Endothelial cell of umbilical vein (primary cell): ENCODE measurements around the gene CNKSR1. TPM values are rescaled to one million over a fixed set of nuclear protein-coding genes. Genes with fewer than 3 reads are reported as not detected.

Experiments used
- BruUV-seq: library from RNA; stranded (reverse); fragments of 400-500 nt; replicated peaks from 2 replicates; lab custom pipeline; 2021; lab: Mats Ljungman, UMichigan
- CTCF ChIA-PET: fragments of 300-600, 350-600 bp; sonication (Branson Sonifier 250); formaldehyde crosslinking; loops from one replicate; lab custom pipeline; 2021; ENCODE audit warnings: antibody characterized with exemption, inconsistent platforms; lab: Charles Lee
- POLR2A ChIA-PET: fragments of 300-600, 350-600 bp; sonication (Branson Sonifier 250); formaldehyde crosslinking; loops from one replicate; lab custom pipeline; 2021; ENCODE audit warnings: antibody characterized with exemption, inconsistent platforms; lab: Charles Lee
- DNase-seq: peaks from one replicate; pipeline ENCODE4 v3.0.0-alpha.2; 2011; ENCODE audit warnings: low read depth, low spot score
- FAIRE-seq: peaks from 2 replicates; lab custom pipeline; 2011; peaks lifted over from hg19 to GRCh38; lab: Jason Lieb, UNC
- H2AFZ ChIP-seq: 2 replicates; pipeline ENCODE4 v1.6.0; 2012; ENCODE audit warnings: low read depth, low read length, control low read depth, inconsistent platforms
- H3K27ac ChIP-seq: 2 replicates; pipeline ENCODE4 v1.5.1; 2011; ENCODE audit warnings: low read depth, mild to moderate bottlenecking, control low read depth, low read length, moderate library complexity; ENCODE audit not compliant: insufficient read depth
- H3K27me3 ChIP-seq, 2 experiments: 2 replicates each; pipeline versions ENCODE4 v1.6.0 to v1.6.1; 2011; ENCODE audit warnings: low read length in 2 of 2, mixed read lengths in 1 of 2; ENCODE audit not compliant: control insufficient read depth in 2 of 2, insufficient read depth in 2 of 2
- H3K36me3 ChIP-seq, 2 experiments: 2 replicates in 1 of 2; 3 replicates in 1 of 2; pipeline ENCODE4 v1.5.1; 2011; ENCODE audit warnings: low read length in 2 of 2, mild to moderate bottlenecking in 1 of 2, moderate library complexity in 1 of 2; ENCODE audit not compliant: control insufficient read depth in 2 of 2, insufficient read depth in 2 of 2; ENCODE audit errors: extremely low read depth in 1 of 2
- H3K4me1 ChIP-seq: 3 replicates; pipeline ENCODE4 v1.5.1; 2011; ENCODE audit warnings: mild to moderate bottlenecking, low read length; ENCODE audit not compliant: control insufficient read depth, insufficient read depth; ENCODE audit errors: extremely low read depth
- H3K4me2 ChIP-seq: 2 replicates; pipeline ENCODE4 v1.6.1; 2011; ENCODE audit warnings: low read length, control low read depth, mixed read lengths; ENCODE audit not compliant: insufficient read depth
- H3K4me3 ChIP-seq, 3 experiments: fragments of 200-600 bp in 1 of 3; sonication (generic), shearing (Covaris generic) in 1 of 3; replicated peaks in 1 of 3; 2 replicates each; pipeline ENCODE4 v1.5.1; 2011 to 2016; ENCODE audit warnings: control low read depth in 3 of 3, low read length in 3 of 3, mild to moderate bottlenecking in 2 of 3, inconsistent platforms in 1 of 3, low read depth in 1 of 3, moderate library complexity in 1 of 3; ENCODE audit not compliant: insufficient read depth in 1 of 3
- H3K79me2 ChIP-seq: 2 replicates; pipeline ENCODE4 v1.6.0; 2012; ENCODE audit warnings: low read length, inconsistent platforms; ENCODE audit not compliant: control insufficient read depth, insufficient read depth
- H3K9ac ChIP-seq: replicated peaks from 2 replicates; pipeline ENCODE3; 2011; ENCODE audit warnings: low read length, control low read depth; ENCODE audit not compliant: insufficient read depth; ENCODE audit errors: extremely low read depth
- H3K9me1 ChIP-seq: replicated peaks from 3 replicates; pipeline ENCODE4 v1.6.0; 2011; ENCODE audit warnings: mild to moderate bottlenecking, low read length; ENCODE audit not compliant: control insufficient read depth, insufficient read depth; ENCODE audit errors: extremely low read depth
- H3K9me3 ChIP-seq: replicated peaks from 2 replicates; pipeline ENCODE4 v1.5.1; 2012; ENCODE audit warnings: low read length, inconsistent platforms; ENCODE audit not compliant: control insufficient read depth, insufficient read depth
- H4K20me1 ChIP-seq: replicated peaks from 2 replicates; pipeline ENCODE3; 2011; ENCODE audit warnings: mild to moderate bottlenecking, low read length; ENCODE audit not compliant: control insufficient read depth, insufficient read depth; ENCODE audit errors: extremely low read depth
- CTCF ChIP-seq, 2 donors: IDR thresholded peaks; 1 replicate in 1 of 2; 2 replicates in 1 of 2; pipeline ENCODE4 v1.5.1; 2011; ENCODE audit warnings: low read length in 2 of 2, mild to moderate bottlenecking in 2 of 2, moderate library complexity in 2 of 2, control low read depth in 1 of 2, inconsistent platforms in 1 of 2, low read depth in 1 of 2; ENCODE audit not compliant: insufficient read depth in 1 of 2; ENCODE audit errors: extremely low read depth in 1 of 2
- EZH2 ChIP-seq: IDR thresholded peaks from 2 replicates; pipeline ENCODE4 v1.6.1; 2012; ENCODE audit warnings: borderline replicate concordance, low read depth, mild to moderate bottlenecking, moderate library complexity, low read length, inconsistent platforms; ENCODE audit not compliant: severe bottlenecking
- FOS ChIP-seq: IDR thresholded peaks from 2 replicates; pipeline ENCODE4 v1.6.1; 2011; ENCODE audit warnings: mild to moderate bottlenecking, low read length, moderate library complexity, borderline replicate concordance; ENCODE audit not compliant: insufficient read depth
- GATA2 ChIP-seq: IDR thresholded peaks from 2 replicates; pipeline ENCODE4 v1.7.0; 2011; ENCODE audit warnings: low read depth, mild to moderate bottlenecking, moderate library complexity, mixed read lengths, low read length; ENCODE audit not compliant: insufficient read length, insufficient read depth
- JUN ChIP-seq: IDR thresholded peaks from 2 replicates; pipeline ENCODE4 v1.6.1; 2011; ENCODE audit warnings: borderline replicate concordance, low read depth; ENCODE audit not compliant: insufficient read length, insufficient read depth
- MAX ChIP-seq: IDR thresholded peaks from 2 replicates; pipeline ENCODE4 v1.6.1; 2011; ENCODE audit not compliant: insufficient read depth, insufficient read length
- MYC ChIP-seq: IDR thresholded peaks from one replicate; pipeline ENCODE4 v1.6.1; 2011; ENCODE audit warnings: mild to moderate bottlenecking, low read depth, low read length
- POLR2A ChIP-seq: IDR thresholded peaks from 2 replicates; pipeline ENCODE4 v1.6.1; 2012; ENCODE audit warnings: low read depth, mild to moderate bottlenecking, control low read depth, low read length
- POLR2AphosphoS5 ChIP-seq: IDR thresholded peaks from 2 replicates; pipeline ENCODE4 v1.6.1; 2012; ENCODE audit warnings: low read depth, mild to moderate bottlenecking, control low read depth, low read length, moderate library complexity; ENCODE audit not compliant: insufficient read depth
- dilution Hi-C: fragments of 300-500 bp; cut with MboI; formaldehyde crosslinking; loops from one replicate; pipeline ENCODE4 v1.15.0; 2019; ENCODE audit warnings: low sequenced_read_pairs; ENCODE audit not compliant: extremely low pct_ligation_motif_present
- intact Hi-C: fragments of 100-400 bp; cut with micrococcal nuclease; formaldehyde crosslinking; loops from one replicate; pipeline ENCODE4 v1.10.0; 2022
- polyA plus RNA-seq, 4 experiments: library from polyadenylated mRNA; depleted of rRNA in 3 of 4; stranded (reverse) in 3 of 4; unstranded in 1 of 4; fragments of >200 nt; gene quantifications; 2 replicates each; pipeline versions ENCODE4 v1.2.1 to v1.2.3, GENCODE V29; 2011 to 2012; ENCODE audit warnings: missing spikeins in 1 of 4
- total RNA-seq: library from RNA; stranded (reverse); gene quantifications from 2 replicates; pipeline ENCODE4 v1.2.3, GENCODE V29; 2021

CNKSR1 gene
- total and polyA plus RNA-seq, 2 donors (not counting 3 experiments of a cell fraction or from before 2014, with no cell fraction given) = 0.22 TPM; not detected in 1

- no TSS peak for BruUV-seq
- Histone ChIP-seq H3K4me1 (no peaks in the 10 kb centered on the region), H3K4me3 (no peak overlapping the region), H3K36me3 (no peaks in the 10 kb centered on the region), H4K20me1 (no peaks in the 10 kb centered on the region), H2AFZ (no peak overlapping the region), H3K79me2 (no peaks in the 10 kb centered on the region), H3K4me2 (no peak overlapping the region), H3K9ac (no peak overlapping the region), H3K9me3 (no peaks in the 10 kb centered on the region), H3K9me1 (no peaks in the 10 kb centered on the region), H3K27me3 (no peaks in the 10 kb centered on the region), H3K27ac (no peak overlapping the region)
- no peak for FAIRE-seq
- TF ChIP-seq POLR2AphosphoS5 (no peak), EZH2 (no peak), FOS (no peak), CTCF (IDR thresholded peaks at IDR 0.05; ENCODE audit: extremely low read depth in 1 of 2, insufficient read depth in 1 of 2, low read depth in 1 of 2, low read length in 2 of 2) (no peak), MYC (no peak), POLR2A (no peak), MAX (no peak), GATA2 (no peak), JUN (no peak)
- intact Hi-C loops (no loop called here), dilution Hi-C loops (no loop called here)
- POLR2A ChIA-PET = no interaction called here
- DNase-seq = no peak
- CTCF ChIA-PET = interaction anchor here (1.4 to 2.1 kb wide), 2 partner anchors 10 to 54 kb away, joined by 4 to 10 read pairs; partner anchors contain the start of genes CEP85 and ZNF593
Observed at GRCh38 chr1:26180010-26180506, 2.8 kb downstream of the CNKSR1 start.
